ENCODE data around the gene TRPM4. TPM values are rescaled to one million over a fixed set of nuclear protein-coding genes. Genes with fewer than 3 reads are reported as not detected.

Gene TRPM4
- total RNA-seq, 4 donors from 2014 or later: 45.2 to 87.6 (median 62.4) TPM

DNA sequence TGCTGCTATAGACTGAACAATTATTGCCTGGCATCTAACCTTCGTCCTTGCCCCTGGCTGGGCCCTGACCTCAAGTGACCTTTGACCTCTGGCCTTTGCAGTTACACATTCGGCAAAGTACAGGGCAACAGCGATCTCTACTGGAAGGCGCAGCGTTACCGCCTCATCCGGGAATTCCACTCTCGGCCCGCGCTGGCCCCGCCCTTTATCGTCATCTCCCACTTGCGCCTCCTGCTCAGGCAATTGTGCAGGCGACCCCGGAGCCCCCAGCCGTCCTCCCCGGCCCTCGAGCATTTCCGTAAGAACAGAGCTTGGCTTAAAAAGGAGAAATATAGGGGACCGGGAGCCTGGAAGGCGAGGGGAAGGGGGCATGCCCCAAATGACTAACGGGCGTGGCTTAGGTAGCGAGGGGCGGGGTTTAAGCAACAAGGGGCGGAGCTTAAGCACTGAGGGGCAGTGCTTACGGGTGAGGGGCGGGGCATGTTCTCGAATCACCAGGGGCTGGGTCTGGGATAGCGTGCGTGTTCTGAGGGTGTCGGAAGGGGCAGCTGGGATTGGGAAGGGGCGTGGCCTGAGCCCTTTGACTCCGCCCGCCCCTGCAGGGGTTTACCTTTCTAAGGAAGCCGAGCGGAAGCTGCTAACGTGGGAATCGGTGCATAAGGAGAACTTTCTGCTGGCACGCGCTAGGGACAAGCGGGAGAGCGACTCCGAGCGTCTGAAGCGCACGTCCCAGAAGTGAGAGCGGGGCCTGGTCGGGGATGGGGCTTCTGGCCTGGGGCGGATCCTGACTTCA, 52.7 kb downstream of the TRPM4 start:
- WGBS: 65% methylated on average over 48 of the region's 50 CpGs
- H3K27ac ChIP-seq: no peak overlapping the region
- H3K27me3 ChIP-seq: no peaks in the 10 kb centered on the region
- H3K4me3 ChIP-seq: no peak overlapping the region
- peaks cover 12% of the 10 kb centered on the region for H3K4me1 ChIP-seq
- H3K9me3 ChIP-seq: no peaks in the 10 kb centered on the region
- DNase-seq (ENCODE audit: low spot score in 2 of 2): no peak
- TF ChIP-seq EP300 (IDR thresholded peaks at IDR 0.05) (no peak), POLR2A (IDR thresholded peaks at IDR 0.05) (no peak), POLR2AphosphoS5 (IDR thresholded peaks at IDR 0.05) (no peak)
- TF ChIP-seq, protein P1, sequence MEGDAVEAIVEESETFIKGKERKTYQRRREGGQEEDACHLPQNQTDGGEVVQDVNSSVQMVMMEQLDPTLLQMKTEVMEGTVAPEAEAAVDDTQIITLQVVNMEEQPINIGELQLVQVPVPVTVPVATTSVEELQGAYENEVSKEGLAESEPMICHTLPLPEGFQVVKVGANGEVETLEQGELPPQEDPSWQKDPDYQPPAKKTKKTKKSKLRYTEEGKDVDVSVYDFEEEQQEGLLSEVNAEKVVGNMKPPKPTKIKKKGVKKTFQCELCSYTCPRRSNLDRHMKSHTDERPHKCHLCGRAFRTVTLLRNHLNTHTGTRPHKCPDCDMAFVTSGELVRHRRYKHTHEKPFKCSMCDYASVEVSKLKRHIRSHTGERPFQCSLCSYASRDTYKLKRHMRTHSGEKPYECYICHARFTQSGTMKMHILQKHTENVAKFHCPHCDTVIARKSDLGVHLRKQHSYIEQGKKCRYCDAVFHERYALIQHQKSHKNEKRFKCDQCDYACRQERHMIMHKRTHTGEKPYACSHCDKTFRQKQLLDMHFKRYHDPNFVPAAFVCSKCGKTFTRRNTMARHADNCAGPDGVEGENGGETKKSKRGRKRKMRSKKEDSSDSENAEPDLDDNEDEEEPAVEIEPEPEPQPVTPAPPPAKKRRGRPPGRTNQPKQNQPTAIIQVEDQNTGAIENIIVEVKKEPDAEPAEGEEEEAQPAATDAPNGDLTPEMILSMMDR (IDR thresholded peaks at IDR 0.05): no peak
- H3K36me3 ChIP-seq: peaks cover 34% of the 10 kb centered on the region

DNA sequence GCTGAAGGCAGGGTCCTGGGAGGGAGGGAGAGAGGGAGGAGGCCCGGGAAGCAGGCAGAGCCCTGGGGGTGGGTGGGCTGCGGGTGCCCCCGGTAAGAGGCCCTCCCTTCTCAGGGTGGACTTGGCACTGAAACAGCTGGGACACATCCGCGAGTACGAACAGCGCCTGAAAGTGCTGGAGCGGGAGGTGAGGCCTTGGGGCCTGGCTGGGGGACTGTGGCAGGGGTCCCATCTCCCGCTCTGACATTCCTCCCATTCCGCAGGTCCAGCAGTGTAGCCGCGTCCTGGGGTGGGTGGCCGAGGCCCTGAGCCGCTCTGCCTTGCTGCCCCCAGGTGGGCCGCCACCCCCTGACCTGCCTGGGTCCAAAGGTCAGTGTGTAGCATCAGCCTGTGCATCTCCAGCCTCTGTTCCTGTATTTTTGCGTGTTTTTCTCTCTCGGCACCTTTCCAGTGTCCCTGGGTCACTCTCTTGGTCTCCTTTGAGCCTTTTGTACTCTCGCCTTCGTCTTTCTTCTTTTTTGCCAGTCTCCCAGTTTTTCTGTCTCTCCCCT, 53.4 kb downstream of the TRPM4 start:
- WGBS: 85% methylated on average over 11 of the region's 19 CpGs
- peaks cover 12% of the 10 kb centered on the region for H3K4me1 ChIP-seq
- no peaks in the 10 kb centered on the region for H3K27me3 ChIP-seq
- DNase-seq (ENCODE audit: low spot score in 2 of 2): no peak
- H3K36me3 ChIP-seq: peaks cover 29% of the 10 kb centered on the region
- no peak overlapping the region for H3K4me3 ChIP-seq
- no peaks in the 10 kb centered on the region for H3K9me3 ChIP-seq
- no peak overlapping the region for H3K27ac ChIP-seq
- no peak for TF ChIP-seq POLR2A (IDR thresholded peaks at IDR 0.05)
- TF ChIP-seq POLR2AphosphoS5 (IDR thresholded peaks at IDR 0.05): no peak
- TF ChIP-seq EP300 (IDR thresholded peaks at IDR 0.05): no peak
- TF ChIP-seq, protein P1 (IDR thresholded peaks at IDR 0.05): no peak

DNA sequence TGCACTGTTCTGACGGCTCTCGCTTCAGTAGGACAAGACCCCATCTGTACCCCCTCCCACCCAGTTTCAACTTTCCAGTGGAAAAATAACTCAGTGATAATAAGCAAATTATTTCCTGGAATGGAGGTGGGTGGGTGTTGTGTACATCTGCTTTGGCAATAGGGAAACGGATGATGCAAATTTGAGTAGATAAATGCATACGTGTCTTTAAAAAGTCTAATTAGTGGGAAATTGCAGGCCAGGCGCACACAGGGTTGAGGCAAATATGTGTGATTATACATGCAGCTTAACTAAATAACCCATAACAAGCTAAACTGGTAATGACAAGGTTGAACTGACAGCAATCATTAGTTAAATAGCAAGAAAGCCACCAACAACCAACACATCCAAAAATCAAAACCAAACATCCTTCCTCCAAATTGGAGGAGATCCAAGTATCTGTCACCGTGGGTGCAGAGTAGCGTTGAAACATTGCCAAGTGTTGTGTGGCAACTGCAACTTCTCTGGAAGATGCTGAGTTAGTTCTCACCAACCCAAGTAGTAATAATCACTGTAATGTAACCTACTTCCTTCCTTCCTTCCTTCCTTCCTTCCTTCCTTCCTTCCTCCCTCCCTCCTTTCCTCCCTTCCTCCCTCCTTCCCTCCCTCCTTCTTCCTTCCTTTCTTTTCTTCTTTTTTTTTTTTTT, 54.6 kb downstream of the TRPM4 start:
- no peaks in the 10 kb centered on the region for H3K27me3 ChIP-seq
- no peak for DNase-seq (ENCODE audit: low spot score in 2 of 2)
- 51% methylated on average over 7 of the region's 7 CpGs for whole genome bisulfite sequencing
- peaks cover 12% of the 10 kb centered on the region for H3K4me1 ChIP-seq
- TF ChIP-seq POLR2A (IDR thresholded peaks at IDR 0.05): no peak
- no peak for TF ChIP-seq EP300 (IDR thresholded peaks at IDR 0.05)
- no peak for TF ChIP-seq POLR2AphosphoS5 (IDR thresholded peaks at IDR 0.05)
- TF ChIP-seq, protein P1 (IDR thresholded peaks at IDR 0.05): no peak
- peaks cover 29% of the 10 kb centered on the region for H3K36me3 ChIP-seq
- no peaks in the 10 kb centered on the region for H3K9me3 ChIP-seq
- no peak overlapping the region for H3K27ac ChIP-seq
- no peak overlapping the region for H3K4me3 ChIP-seq

DNA sequence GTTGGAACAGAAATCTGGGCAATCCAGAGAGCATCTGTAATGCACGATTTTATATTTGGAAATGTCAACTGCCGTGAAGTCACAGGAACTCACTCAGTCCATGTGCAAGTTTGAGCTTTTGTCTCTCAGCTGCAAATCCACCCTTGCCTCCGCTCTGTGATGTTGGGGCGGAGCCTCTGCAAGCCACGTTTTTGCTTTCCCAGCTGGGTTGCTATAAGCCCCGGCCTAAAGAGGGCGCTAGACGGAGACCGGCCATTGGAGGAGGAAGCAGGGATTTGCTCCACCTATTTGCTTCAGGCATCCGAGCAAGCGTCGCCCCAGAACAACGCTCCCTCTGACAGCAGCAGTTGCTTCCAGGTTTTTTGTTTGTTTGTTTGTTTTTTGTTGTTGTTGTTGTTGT, 56.2 kb downstream of the TRPM4 start:
- WGBS: 87% methylated on average over 13 of the region's 13 CpGs
- Histone ChIP-seq H3K4me1 (peaks cover 8% of the 10 kb centered on the region), H3K27ac (no peak overlapping the region), H3K27me3 (no peaks in the 10 kb centered on the region), H3K36me3 (peaks cover 29% of the 10 kb centered on the region), H3K4me3 (no peak overlapping the region), H3K9me3 (no peaks in the 10 kb centered on the region)
- DNase-seq (ENCODE audit: low spot score in 2 of 2): no peak
- TF ChIP-seq POLR2AphosphoS5 (IDR thresholded peaks at IDR 0.05) (no peak), POLR2A (IDR thresholded peaks at IDR 0.05) (no peak), EP300 (IDR thresholded peaks at IDR 0.05) (no peak)
- TF ChIP-seq, protein P1 (IDR thresholded peaks at IDR 0.05): no peak

DNA sequence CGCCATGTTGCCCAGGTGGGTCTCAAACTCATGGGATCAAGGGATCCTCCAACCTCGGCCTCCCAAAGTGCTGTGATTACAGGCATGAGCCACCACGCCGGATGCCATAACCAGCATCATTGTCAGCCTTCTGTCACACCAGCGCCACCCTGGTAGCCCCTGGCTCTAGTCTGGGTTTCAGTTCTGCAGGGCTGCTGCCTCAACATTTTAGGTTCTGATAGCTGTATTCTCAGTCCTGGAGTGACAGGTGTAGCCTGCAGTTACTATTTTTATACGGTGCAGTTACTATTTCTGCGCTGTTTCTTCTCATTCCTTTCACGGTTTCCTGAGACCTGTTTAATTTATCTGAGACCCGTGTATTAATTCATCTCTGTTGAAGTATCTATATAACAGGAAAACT, 57.1 kb downstream of the TRPM4 start:
- Histone ChIP-seq H3K4me1 (peaks cover 8% of the 10 kb centered on the region), H3K9me3 (no peaks in the 10 kb centered on the region), H3K4me3 (no peak overlapping the region), H3K36me3 (peaks cover 29% of the 10 kb centered on the region), H3K27ac (no peak overlapping the region), H3K27me3 (no peaks in the 10 kb centered on the region)
- TF ChIP-seq, protein P1 (IDR thresholded peaks at IDR 0.05): no peak
- TF ChIP-seq EP300 (IDR thresholded peaks at IDR 0.05) (no peak), POLR2AphosphoS5 (IDR thresholded peaks at IDR 0.05) (no peak), POLR2A (IDR thresholded peaks at IDR 0.05) (no peak)
- no peak for DNase-seq (ENCODE audit: low spot score in 2 of 2)
- 85% methylated on average over 9 of the region's 9 CpGs for WGBS

All from suprapubic skin (tissue), 4 donors.